HepG2 (cell line): ENCODE results near the gene HOXD8. TPM values are rescaled to one million over a fixed set of nuclear protein-coding genes. Genes with fewer than 3 reads are reported as not detected.

Source experiments
- ATAC-seq: fragments of 200-7000 bp; cut with Tn5 transposase; 3 replicates; pipeline ENCODE4 v1.9.1; 2020; ENCODE audit warnings: mild to moderate bottlenecking, moderate library complexity
- BruUV-seq: library from RNA; stranded (reverse); fragments of 400-500 nt; replicated peaks from 2 replicates; lab custom pipeline; 2021; lab: Mats Ljungman, UMichigan
- CTCF ChIA-PET: fragments of 300-600 bp; formaldehyde crosslinking; extraction: SDS; loops from one replicate; lab custom pipeline; 2021; ENCODE audit warnings: low total read pairs, inconsistent platforms, low intra/inter-chr PET ratio; lab: Yijun Ruan, JAX
- POLR2A ChIA-PET: fragments of 350-600 bp; sonication (Branson Sonifier 250); formaldehyde crosslinking; loops from one replicate; lab custom pipeline; 2020; ENCODE audit warnings: antibody characterized with exemption, inconsistent platforms; lab: Yijun Ruan, JAX
- DNase-seq: peaks from one replicate; pipeline ENCODE4 v3.0.0-alpha.2; 2015; ENCODE audit warnings: low spot score
- FAIRE-seq: peaks from 3 replicates; lab custom pipeline; 2011; peaks lifted over from hg19 to GRCh38; lab: Jason Lieb, UNC
- H2AFZ ChIP-seq: one replicate; pipeline ENCODE4 v1.6.1; 2011; ENCODE audit warnings: low read length, inconsistent platforms
- H3K27ac ChIP-seq: fragments of 300-600 bp; 3 replicates; pipeline ENCODE4 v1.8.0; 2011; ENCODE audit warnings: mixed run types, mild to moderate bottlenecking, mixed read lengths, low read length, inconsistent platforms; ENCODE audit not compliant: insufficient read depth; ENCODE audit errors: extremely low read length
- H3K27me3 ChIP-seq, 2 experiments: fragments of 200-600 bp in 1 of 2; 2 replicates in 1 of 2; 3 replicates in 1 of 2; pipeline versions ENCODE4 v1.6.0 to v1.8.0; 2011; ENCODE audit warnings: low read length in 2 of 2, mild to moderate bottlenecking in 2 of 2, moderate library complexity in 2 of 2, inconsistent platforms in 1 of 2; ENCODE audit not compliant: insufficient read depth in 2 of 2, control insufficient read depth in 1 of 2
- H3K36me3 ChIP-seq, 2 experiments: fragments of 200-600 bp in 1 of 2; replicated peaks in 1 of 2; 2 replicates in 1 of 2; 3 replicates in 1 of 2; pipeline versions ENCODE4 v1.5.1 to v1.8.0; 2011; ENCODE audit warnings: low read length in 2 of 2, inconsistent platforms in 1 of 2; ENCODE audit not compliant: insufficient read depth in 2 of 2, control insufficient read depth in 1 of 2
- H3K4me1 ChIP-seq: 2 replicates; pipeline ENCODE4 v1.5.1; 2012; ENCODE audit warnings: low read length, inconsistent platforms; ENCODE audit not compliant: insufficient read depth
- H3K4me2 ChIP-seq: 2 replicates; pipeline ENCODE4 v1.6.0; 2011; ENCODE audit warnings: low read depth, low read length, inconsistent platforms
- H3K4me3 ChIP-seq, 3 experiments: fragments of 200-600 bp in 1 of 3; sonication (generic), shearing (Covaris generic) in 1 of 3; replicated peaks in 1 of 3; 2 replicates each; pipeline ENCODE4 v1.5.1; 2011 to 2016; ENCODE audit warnings: low read length in 3 of 3, inconsistent platforms in 2 of 3, low read depth in 2 of 3, mild to moderate bottlenecking in 2 of 3, control low read depth in 1 of 3, mixed read lengths in 1 of 3; ENCODE audit not compliant: insufficient read depth in 1 of 3
- H3K79me2 ChIP-seq: one replicate; pipeline ENCODE4 v1.6.1; 2011; ENCODE audit warnings: low read length, inconsistent platforms; ENCODE audit not compliant: insufficient read depth
- H3K9ac ChIP-seq: 2 replicates; pipeline ENCODE4 v1.6.0; 2011; ENCODE audit warnings: mild to moderate bottlenecking, low read depth, low read length, inconsistent platforms; ENCODE audit not compliant: insufficient read depth
- H3K9me3 ChIP-seq: 2 replicates; pipeline ENCODE4 v1.5.1; 2012; ENCODE audit warnings: mild to moderate bottlenecking, low read length
- H4K20me1 ChIP-seq: 2 replicates; pipeline ENCODE4 v1.6.0; 2011; ENCODE audit warnings: inconsistent platforms, mild to moderate bottlenecking, low read length, moderate library complexity; ENCODE audit not compliant: insufficient read depth
- CBX2 ChIP-seq, 2 experiments: fragments of 200-600 bp in 1 of 2; sonication (generic); formaldehyde crosslinking in 1 of 2; IDR thresholded peaks; 2 replicates each; pipeline versions ENCODE4 v1.7.0 to v1.8.1; 2018 to 2022; ENCODE audit warnings: low read depth in 2 of 2, low read length in 1 of 2, mild to moderate bottlenecking in 1 of 2, missing genetic modification reagents in 1 of 2
- ZNF451 ChIP-seq: sonication (generic); formaldehyde crosslinking; IDR thresholded peaks from 2 replicates; pipeline ENCODE4 v1.5.0; 2020; ENCODE audit warnings: mild to moderate bottlenecking, missing genetic modification reagents
- ZNF768 ChIP-seq: sonication (generic); formaldehyde crosslinking; IDR thresholded peaks from 2 replicates; pipeline ENCODE4 v1.4.0; 2020; ENCODE audit warnings: missing genetic modification reagents
- WGBS: methylation state at CpG from one replicate; pipeline ENCODE4 v1.1.6; 2017; ENCODE audit warnings: low lambda C conversion rate; 5-methylcytosine and 5-hydroxymethylcytosine counted together
- in situ Hi-C: cut with HindIII; loops from 2 replicates; pipeline ENCODE4 v1.10.0; 2017; ENCODE audit warnings: low pct_unique_long_range_greater_than_20kb; ENCODE audit not compliant: extremely low pct_ligation_motif_present
- intact Hi-C: fragments of 100-400 bp; cut with micrococcal nuclease; formaldehyde crosslinking; loops from one replicate; pipeline ENCODE4 v1.10.0; 2022; ENCODE audit not compliant: unreplicated experiment
- polyA plus RNA-seq, 8 experiments: library from polyadenylated mRNA; depleted of rRNA in 3 of 8; stranded (reverse) in 7 of 8; unstranded in 1 of 8; fragments of >200 nt; fragmentation: Illumina TruSeq in 4 of 8; extraction: Trizol in 4 of 8; gene quantifications; 2 replicates each; pipeline versions ENCODE4 v1.2.1 to v1.2.3, GENCODE V29; 2011 to 2016; ENCODE audit warnings: low read depth in 4 of 8, missing spikeins in 1 of 8, mixed read lengths in 1 of 8; ENCODE audit not compliant: insufficient read depth in 1 of 8
- total RNA-seq, 5 experiments: library from RNA; depleted of rRNA; stranded (reverse); fragments of >200 nt; fragmentation: Illumina TruSeq; extraction: Trizol; gene quantifications; 2 replicates each; pipeline ENCODE4 v1.2.3, GENCODE V29; 2016; ENCODE audit warnings: low read depth in 1 of 5
- TF ChIP-seq, protein P1 (sequence below): sonication (generic); formaldehyde crosslinking; IDR thresholded peaks from 2 replicates; pipeline ENCODE4 v1.4.0; 2020; ENCODE audit warnings: mild to moderate bottlenecking, missing genetic modification reagents

HOXD8 gene
- total and polyA plus RNA-seq, 2 of the 13 experiments (the other 11 are each of a cell fraction or from before 2014, with no cell fraction given) = not detected

DNA sequence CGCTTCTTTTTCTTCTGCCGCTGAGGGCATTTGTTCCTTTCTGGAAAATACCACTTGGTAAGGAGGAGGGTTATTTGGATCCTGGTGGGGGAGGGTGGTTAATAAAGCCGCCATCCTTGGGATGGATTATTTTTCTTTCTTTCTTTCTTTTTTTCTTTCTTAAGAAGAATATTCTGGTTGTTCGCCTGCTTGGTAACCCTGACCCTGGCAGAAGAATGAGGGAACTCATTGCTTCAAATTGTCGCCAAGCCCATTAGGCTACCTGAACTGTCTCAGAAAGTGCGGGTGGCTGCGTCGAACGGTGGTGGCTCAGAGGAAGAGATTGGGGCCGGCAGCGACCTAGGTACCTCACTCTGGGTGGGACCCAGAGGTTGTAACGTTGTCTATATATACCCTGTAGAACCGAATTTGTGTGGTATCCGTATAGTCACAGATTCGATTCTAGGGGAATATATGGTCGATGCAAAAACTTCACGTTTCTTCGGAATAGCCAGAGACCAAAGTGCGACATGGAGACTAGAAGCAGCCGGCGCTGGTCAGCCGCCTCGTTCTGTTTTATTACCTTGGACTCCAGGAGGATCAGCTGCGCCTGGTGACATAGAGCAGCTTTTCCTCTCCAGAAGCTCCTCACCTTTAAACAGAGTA, 20.6 kb downstream of the HOXD8 start:
- peak; percentile 78 for TF ChIP-seq CBX2 (IDR thresholded peaks at IDR 0.05; ENCODE audit: low read depth, low read length)
- TF ChIP-seq CBX2 (CRISPR knock-in tag; IDR thresholded peaks at IDR 0.05; ENCODE audit: low read depth) = no peak
- TF ChIP-seq, protein P1, sequence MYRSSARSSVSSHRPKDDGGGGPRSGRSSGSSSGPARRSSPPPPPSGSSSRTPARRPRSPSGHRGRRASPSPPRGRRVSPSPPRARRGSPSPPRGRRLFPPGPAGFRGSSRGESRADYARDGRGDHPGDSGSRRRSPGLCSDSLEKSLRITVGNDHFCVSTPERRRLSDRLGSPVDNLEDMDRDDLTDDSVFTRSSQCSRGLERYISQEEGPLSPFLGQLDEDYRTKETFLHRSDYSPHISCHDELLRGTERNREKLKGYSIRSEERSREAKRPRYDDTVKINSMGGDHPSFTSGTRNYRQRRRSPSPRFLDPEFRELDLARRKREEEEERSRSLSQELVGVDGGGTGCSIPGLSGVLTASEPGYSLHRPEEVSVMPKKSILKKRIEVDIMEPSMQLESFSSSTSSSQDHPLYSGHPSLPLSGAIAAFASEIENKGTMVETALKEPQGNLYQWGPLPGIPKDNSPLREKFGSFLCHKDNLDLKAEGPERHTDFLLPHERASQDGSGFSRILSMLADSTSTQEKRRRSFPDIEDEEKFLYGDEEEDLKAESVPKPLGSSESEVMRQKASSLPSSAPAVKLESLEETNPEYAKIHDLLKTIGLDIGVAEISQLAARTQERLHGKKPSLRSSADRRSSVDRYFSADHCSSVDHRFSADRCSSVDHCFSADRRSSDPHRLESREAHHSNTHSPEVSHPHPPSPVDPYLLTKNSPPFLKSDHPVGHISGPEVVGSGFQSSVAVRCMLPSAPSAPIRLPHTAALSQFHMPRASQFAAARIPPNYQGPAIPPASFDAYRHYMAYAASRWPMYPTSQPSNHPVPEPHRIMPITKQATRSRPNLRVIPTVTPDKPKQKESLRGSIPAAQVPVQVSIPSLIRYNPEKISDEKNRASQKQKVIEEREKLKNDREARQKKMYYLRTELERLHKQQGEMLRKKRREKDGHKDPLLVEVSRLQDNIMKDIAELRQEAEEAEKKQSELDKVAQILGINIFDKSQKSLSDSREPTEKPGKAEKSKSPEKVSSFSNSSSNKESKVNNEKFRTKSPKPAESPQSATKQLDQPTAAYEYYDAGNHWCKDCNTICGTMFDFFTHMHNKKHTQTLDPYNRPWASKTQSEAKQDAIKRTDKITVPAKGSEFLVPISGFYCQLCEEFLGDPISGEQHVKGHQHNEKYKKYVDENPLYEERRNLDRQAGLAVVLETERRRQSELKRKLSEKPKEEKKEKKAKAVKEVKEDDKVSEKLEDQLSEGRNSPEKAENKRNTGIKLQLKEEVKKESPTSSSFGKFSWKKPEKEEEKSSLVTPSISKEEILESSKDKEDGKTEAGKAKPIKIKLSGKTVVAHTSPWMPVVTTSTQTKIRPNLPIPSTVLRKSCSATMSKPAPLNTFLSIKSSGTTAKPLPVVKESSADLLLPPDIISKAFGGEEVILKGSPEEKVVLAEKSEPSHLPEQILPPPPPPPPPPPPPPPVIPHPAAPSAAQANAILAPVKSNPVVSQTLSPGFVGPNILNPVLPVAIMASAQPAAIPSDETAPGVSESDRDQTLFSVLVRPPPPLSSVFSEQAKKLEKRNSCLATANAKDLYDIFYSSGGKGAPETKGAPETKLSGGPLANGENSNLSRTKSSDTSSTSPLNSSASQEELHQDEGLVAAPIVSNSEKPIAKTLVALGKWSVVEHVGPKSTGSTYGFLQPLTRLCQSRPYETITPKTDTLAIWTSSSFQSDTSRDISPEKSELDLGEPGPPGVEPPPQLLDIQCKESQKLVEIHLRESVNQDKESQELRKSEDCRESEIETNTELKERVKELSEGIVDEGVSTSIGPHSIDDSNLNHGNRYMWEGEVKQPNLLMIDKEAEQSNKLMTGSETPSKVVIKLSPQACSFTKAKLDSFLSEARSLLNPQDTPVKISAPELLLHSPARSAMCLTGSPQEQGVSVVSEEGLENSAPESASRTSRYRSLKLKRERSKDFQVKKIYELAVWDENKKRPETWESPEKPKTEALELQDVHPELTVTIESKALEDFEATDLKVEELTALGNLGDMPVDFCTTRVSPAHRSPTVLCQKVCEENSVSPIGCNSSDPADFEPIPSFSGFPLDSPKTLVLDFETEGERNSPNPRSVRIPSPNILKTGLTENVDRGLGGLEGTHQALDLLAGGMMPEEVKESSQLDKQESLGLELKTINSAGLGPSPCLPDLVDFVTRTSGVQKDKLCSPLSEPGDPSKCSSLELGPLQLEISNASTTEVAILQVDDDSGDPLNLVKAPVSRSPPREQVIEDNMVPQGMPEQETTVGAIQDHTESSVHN (CRISPR knock-in tag) = no peak
- no peak for TF ChIP-seq ZNF768 (CRISPR knock-in tag)
- TF ChIP-seq ZNF451 (CRISPR knock-in tag) = no peak
- TF ChIP-seq, all 625 proteins: peak for 1
- CTCF ChIA-PET = no interaction called here
- Histone ChIP-seq H3K9ac (no peak overlapping the region), H3K36me3 (no peaks in the 10 kb centered on the region), H3K27ac (no peak overlapping the region), H3K4me3 (no peak overlapping the region; a peak in 1 of 6 replicates), H3K27me3 (peaks cover 19 to 92% of the 10 kb centered on the region in 2 experiments), H4K20me1 (no peaks in the 10 kb centered on the region), H3K79me2 (no peaks in the 10 kb centered on the region), H2AFZ (no peak overlapping the region), H3K9me3 (no peaks in the 10 kb centered on the region), H3K4me1 (peaks cover 25% of the 10 kb centered on the region), H3K4me2 (peak overlapping the region; percentile 37)
- 39% methylated on average over 24 of the region's 24 CpGs for WGBS
- POLR2A ChIA-PET = no interaction called here
- BruUV-seq = no TSS peak
- ATAC-seq (no peak), DNase-seq (no peak), FAIRE-seq (no peak)
- in situ Hi-C loops (no loop called here), intact Hi-C loops (no loop called here)
